HepG2 (cell line): Measurements from ENCODE around the gene PRADC1. TPM values are rescaled to one million over a fixed set of nuclear protein-coding genes. Genes with fewer than 3 reads are reported as not detected.
A peak's percentile ranks its signal among the peaks of the same experiment; 100 is the strongest.

ENCODE experiments used
- AGO1 ChIP-seq: fragments of 200-400 bp; formaldehyde crosslinking; IDR thresholded peaks from 2 replicates; pipeline ENCODE4 v1.6.1; 2017; ENCODE audit warnings: mild to moderate bottlenecking, low read depth, low read length, moderate library complexity; ENCODE audit not compliant: poor library complexity, severe bottlenecking
- ATM ChIP-seq: fragments of 450-650 bp; IDR thresholded peaks from 2 replicates; pipeline ENCODE4 v1.7.1; 2017; ENCODE audit warnings: mild to moderate bottlenecking, borderline replicate concordance
- HMGXB3 ChIP-seq: sonication (generic); formaldehyde crosslinking; IDR thresholded peaks from 2 replicates; pipeline ENCODE4 v1.4.0; 2020; ENCODE audit warnings: missing genetic modification reagents, borderline replicate concordance
- MATR3 ChIP-seq: sonication (generic); formaldehyde crosslinking; IDR thresholded peaks from 2 replicates; pipeline ENCODE4 v1.4.0; 2020; ENCODE audit warnings: missing genetic modification reagents
- ZFP91 ChIP-seq: sonication (generic); formaldehyde crosslinking; IDR thresholded peaks from 2 replicates; pipeline ENCODE4 v1.9.0; 2022; ENCODE audit warnings: missing genetic modification reagents, mild to moderate bottlenecking, borderline replicate concordance
- ZNF407 ChIP-seq: sonication (generic); formaldehyde crosslinking; IDR thresholded peaks from one replicate; pipeline ENCODE4 v1.5.1; 2020; ENCODE audit warnings: mild to moderate bottlenecking, missing genetic modification reagents; ENCODE audit errors: not compliant biosample characterization
- ZNF598 ChIP-seq: sonication (generic); formaldehyde crosslinking; IDR thresholded peaks from 2 replicates; pipeline ENCODE4 v1.5.1; 2020; ENCODE audit warnings: mild to moderate bottlenecking, missing genetic modification reagents, borderline replicate concordance
- ZNF747 ChIP-seq: sonication (generic); formaldehyde crosslinking; IDR thresholded peaks from 2 replicates; pipeline ENCODE4 v1.8.1; 2023; ENCODE audit warnings: missing genetic modification reagents, mild to moderate bottlenecking, borderline replicate concordance
- polyA plus RNA-seq, 8 experiments: library from polyadenylated mRNA; depleted of rRNA in 3 of 8; stranded (reverse) in 7 of 8; unstranded in 1 of 8; fragments of >200 nt; fragmentation: Illumina TruSeq in 4 of 8; extraction: Trizol in 4 of 8; gene quantifications; 2 replicates each; pipeline versions ENCODE4 v1.2.1 to v1.2.3, GENCODE V29; 2011 to 2016; ENCODE audit warnings: low read depth in 4 of 8, missing spikeins in 1 of 8, mixed read lengths in 1 of 8; ENCODE audit not compliant: insufficient read depth in 1 of 8
- total RNA-seq, 5 experiments: library from RNA; depleted of rRNA; stranded (reverse); fragments of >200 nt; fragmentation: Illumina TruSeq; extraction: Trizol; gene quantifications; 2 replicates each; pipeline ENCODE4 v1.2.3, GENCODE V29; 2016; ENCODE audit warnings: low read depth in 1 of 5
- TF ChIP-seq, protein P1 (sequence below): sonication (generic); formaldehyde crosslinking; IDR thresholded peaks from 2 replicates; pipeline ENCODE4 v1.4.0; 2020; ENCODE audit warnings: mild to moderate bottlenecking, missing genetic modification reagents

PRADC1 gene
- total and polyA plus RNA-seq, 2 of the 13 experiments (the other 11 are each of a cell fraction or from before 2014, with no cell fraction given) = 12.1 to 37.2 TPM

DNA sequence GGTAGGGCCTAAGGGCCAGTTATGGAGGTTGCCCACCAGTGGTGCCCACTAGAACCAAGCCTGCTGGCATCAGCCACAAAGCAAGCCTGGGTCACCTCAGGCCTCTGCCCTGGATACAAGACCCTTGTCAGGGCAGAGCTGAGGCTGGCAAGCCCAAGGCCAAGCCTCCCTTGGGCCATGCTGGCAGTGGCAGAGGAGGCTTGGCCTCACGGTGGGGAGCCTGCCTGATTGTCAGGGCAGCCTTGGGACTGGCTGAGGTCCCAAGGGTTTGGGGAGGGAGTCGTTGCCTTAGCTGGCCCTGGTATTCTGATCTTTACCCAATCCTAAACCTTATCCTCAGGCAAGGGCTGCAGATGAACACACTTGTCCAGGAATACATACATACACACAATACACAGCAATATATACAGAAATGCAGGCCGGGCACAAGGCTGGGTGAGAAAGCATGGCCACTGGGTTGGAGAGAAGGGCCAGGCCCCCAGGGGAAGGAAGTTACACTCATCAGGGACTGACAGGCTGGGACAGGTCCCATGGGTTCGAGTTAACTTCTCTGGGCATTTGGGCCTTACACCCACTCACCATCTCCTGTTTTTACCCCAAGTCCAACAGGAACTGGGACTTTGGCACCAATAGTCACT lies 22.1 kb upstream of the PRADC1 start (continued):
- TF ChIP-seq ZNF407 (CRISPR knock-in tag) = no peak
- no peak for TF ChIP-seq ATM
- no peak for TF ChIP-seq MATR3 (CRISPR knock-in tag)
- no peak for TF ChIP-seq ZFP91 (CRISPR knock-in tag)
- no peak for TF ChIP-seq ZNF598
- TF ChIP-seq, protein P1, sequence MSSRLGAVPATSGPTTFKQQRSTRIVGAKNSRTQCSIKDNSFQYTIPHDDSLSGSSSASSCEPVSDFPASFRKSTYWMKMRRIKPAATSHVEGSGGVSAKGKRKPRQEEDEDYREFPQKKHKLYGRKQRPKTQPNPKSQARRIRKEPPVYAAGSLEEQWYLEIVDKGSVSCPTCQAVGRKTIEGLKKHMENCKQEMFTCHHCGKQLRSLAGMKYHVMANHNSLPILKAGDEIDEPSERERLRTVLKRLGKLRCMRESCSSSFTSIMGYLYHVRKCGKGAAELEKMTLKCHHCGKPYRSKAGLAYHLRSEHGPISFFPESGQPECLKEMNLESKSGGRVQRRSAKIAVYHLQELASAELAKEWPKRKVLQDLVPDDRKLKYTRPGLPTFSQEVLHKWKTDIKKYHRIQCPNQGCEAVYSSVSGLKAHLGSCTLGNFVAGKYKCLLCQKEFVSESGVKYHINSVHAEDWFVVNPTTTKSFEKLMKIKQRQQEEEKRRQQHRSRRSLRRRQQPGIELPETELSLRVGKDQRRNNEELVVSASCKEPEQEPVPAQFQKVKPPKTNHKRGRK (CRISPR knock-in tag) = no peak
- TF ChIP-seq ZNF747 (CRISPR knock-in tag) = no peak
- TF ChIP-seq HMGXB3 = no peak
- peak; percentile 54 for TF ChIP-seq AGO1
